ENCODE measurements around the gene MAPK8IP2. TPM values are rescaled to one million over a fixed set of nuclear protein-coding genes. Genes with fewer than 3 reads are reported as not detected.

The MAPK8IP2 gene
- total RNA-seq, 1 donor from 2014 or later, result not detected

DNA sequence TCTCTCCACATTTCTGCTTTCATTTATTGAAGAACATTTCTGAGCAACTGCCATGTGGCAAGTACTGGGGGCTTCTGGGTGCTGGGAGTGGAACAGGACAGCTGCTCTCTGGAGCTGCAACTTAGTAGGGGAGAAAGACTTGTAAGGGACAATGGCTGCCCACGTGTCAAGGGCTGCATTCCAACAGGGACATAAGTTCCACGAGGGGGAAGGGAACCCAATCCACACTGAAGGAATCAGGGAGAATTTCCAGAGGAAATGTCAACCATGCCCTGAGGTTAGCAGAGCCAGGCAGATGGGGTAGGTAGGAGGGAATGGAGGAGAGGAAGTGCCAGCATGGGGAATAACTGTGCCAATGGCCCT is 1.7 kb downstream of the MAPK8IP2 start:
- Histone ChIP-seq H3K4me3 (no peak overlapping the region), H3K27me3 (peaks cover 16% of the 10 kb centered on the region), H3K36me3 (no peaks in the 10 kb centered on the region), H3K4me1 (peaks cover 4 to 6% of the 10 kb centered on the region in 2 donors), H3K9me3 (no peaks in the 10 kb centered on the region), H3K27ac (no peak overlapping the region)
- DNase-seq (ENCODE audit: low spot score in 2 of 2), result no peak
- TF ChIP-seq, protein P1, sequence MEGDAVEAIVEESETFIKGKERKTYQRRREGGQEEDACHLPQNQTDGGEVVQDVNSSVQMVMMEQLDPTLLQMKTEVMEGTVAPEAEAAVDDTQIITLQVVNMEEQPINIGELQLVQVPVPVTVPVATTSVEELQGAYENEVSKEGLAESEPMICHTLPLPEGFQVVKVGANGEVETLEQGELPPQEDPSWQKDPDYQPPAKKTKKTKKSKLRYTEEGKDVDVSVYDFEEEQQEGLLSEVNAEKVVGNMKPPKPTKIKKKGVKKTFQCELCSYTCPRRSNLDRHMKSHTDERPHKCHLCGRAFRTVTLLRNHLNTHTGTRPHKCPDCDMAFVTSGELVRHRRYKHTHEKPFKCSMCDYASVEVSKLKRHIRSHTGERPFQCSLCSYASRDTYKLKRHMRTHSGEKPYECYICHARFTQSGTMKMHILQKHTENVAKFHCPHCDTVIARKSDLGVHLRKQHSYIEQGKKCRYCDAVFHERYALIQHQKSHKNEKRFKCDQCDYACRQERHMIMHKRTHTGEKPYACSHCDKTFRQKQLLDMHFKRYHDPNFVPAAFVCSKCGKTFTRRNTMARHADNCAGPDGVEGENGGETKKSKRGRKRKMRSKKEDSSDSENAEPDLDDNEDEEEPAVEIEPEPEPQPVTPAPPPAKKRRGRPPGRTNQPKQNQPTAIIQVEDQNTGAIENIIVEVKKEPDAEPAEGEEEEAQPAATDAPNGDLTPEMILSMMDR (IDR thresholded peaks at IDR 0.05), result no peak
- intact Hi-C loops (cut with DNase I), result no loop called here

DNA sequence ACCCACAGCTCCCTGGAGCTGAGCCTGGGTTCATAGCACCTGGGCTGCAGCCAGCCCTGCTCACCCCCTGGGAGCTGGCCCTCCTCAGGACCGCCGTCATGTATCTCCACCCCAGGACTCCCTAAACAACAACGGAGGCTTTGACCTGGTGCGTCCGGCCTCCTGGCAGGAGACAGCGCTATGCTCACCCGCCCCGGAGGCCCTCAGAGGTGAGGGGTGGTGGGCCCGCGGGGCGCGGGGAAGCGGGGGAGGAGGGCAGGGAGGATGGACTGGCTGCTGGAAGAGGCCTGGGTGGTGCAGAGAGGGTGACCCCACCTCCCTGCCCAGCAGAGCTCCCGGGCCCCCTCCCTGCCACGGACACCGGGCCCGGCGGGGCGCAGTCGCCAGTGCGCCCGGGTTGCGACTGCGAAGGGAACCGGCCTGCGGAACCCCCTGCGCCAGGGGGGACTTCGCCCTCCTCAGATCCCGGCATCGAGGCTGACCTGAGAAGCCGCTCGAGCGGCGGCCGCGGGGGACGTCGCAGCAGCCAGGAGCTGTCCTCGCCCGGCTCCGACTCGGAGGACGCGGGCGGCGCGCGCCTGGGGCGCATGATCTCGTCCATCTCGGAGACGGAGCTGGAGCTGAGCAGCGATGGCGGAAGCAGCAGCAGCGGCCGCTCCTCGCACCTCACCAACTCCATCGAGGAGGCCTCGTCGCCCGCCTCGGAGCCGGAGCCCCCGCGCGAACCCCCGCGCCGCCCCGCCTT is 3.1 kb downstream of the MAPK8IP2 start:
- H3K36me3 ChIP-seq, result no peaks in the 10 kb centered on the region
- intact Hi-C loops (cut with DNase I), result no loop called here
- H3K27ac ChIP-seq, result no peak overlapping the region
- H3K4me3 ChIP-seq, result no peak overlapping the region
- H3K9me3 ChIP-seq, result no peaks in the 10 kb centered on the region
- H3K27me3 ChIP-seq, result peaks cover 16% of the 10 kb centered on the region
- DNase-seq (ENCODE audit: low spot score in 2 of 2), result no peak
- TF ChIP-seq, protein P1 (IDR thresholded peaks at IDR 0.05), result no peak
- peaks cover 4 to 6% of the 10 kb centered on the region in 2 donors for H3K4me1 ChIP-seq

DNA sequence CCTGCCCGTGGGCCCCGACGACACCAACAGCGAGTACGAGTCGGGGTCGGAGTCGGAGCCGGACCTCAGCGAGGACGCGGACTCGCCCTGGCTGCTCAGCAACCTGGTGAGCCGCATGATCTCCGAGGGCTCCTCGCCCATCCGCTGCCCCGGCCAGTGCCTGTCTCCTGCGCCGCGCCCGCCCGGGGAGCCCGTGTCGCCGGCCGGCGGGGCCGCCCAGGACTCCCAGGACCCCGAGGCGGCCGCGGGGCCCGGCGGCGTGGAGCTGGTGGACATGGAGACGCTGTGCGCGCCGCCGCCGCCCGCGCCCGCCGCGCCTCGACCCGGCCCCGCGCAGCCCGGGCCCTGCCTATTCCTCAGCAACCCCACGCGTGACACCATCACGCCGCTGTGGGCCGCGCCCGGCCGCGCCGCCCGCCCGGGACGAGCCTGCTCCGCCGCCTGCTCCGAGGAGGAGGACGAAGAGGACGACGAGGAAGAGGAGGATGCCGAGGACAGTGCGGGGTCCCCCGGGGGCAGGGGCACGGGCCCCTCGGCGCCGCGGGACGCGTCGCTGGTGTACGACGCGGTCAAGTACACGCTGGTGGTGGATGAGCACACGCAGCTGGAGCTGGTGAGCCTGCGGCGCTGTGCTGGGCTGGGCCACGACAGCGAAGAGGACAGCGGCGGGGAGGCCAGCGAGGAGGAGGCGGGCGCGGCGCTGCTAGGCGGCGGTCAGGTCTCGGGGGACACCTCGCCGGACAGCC is 3.8 kb downstream of the MAPK8IP2 start:
- DNase-seq (ENCODE audit: low spot score in 2 of 2), result no peak
- intact Hi-C loops (cut with DNase I), result no loop called here
- no peaks in the 10 kb centered on the region for H3K36me3 ChIP-seq
- H3K4me1 ChIP-seq, result peaks cover 4 to 6% of the 10 kb centered on the region in 2 donors
- H3K27me3 ChIP-seq, result peaks cover 16% of the 10 kb centered on the region
- no peak overlapping the region for H3K27ac ChIP-seq
- H3K4me3 ChIP-seq, result no peak overlapping the region
- TF ChIP-seq, protein P1 (IDR thresholded peaks at IDR 0.05), result no peak
- H3K9me3 ChIP-seq, result no peaks in the 10 kb centered on the region

DNA sequence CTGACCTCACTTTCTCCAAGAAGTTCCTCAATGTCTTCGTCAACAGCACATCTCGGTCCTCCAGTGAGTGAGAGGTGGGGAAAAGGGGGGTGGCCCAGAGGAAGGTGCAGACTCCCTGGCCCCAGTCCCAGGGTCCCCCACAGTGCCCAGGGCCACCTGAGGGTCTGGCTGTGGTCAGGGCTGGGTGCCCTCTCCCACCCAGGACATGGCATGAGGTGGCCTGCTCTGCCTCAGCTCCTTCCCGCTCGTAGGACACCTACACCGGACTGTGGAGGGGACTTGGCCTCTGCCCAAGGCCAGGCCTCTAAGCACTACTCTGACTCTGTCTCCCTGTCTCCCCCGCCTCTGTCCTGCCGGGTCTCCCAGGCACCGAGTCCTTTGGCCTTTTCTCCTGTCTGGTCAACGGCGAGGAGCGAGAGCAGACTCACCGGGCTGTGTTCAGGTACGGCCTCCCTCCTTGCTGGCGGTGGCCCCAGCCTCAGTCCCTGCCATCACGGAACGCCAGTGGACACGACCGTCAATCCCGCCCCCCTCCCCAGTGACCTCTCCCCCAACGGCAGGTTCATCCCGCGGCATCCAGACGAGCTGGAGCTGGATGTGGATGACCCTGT is 4.5 kb downstream of the MAPK8IP2 start:
- H3K9me3 ChIP-seq, result no peaks in the 10 kb centered on the region
- peaks cover 16% of the 10 kb centered on the region for H3K27me3 ChIP-seq
- no peak overlapping the region for H3K4me3 ChIP-seq
- intact Hi-C loops (cut with DNase I), result no loop called here
- no peak overlapping the region for H3K27ac ChIP-seq
- DNase-seq (ENCODE audit: low spot score in 2 of 2), result no peak
- peaks cover 4 to 6% of the 10 kb centered on the region in 2 donors for H3K4me1 ChIP-seq
- TF ChIP-seq, protein P1 (IDR thresholded peaks at IDR 0.05), result no peak
- H3K36me3 ChIP-seq, result no peaks in the 10 kb centered on the region

DNA sequence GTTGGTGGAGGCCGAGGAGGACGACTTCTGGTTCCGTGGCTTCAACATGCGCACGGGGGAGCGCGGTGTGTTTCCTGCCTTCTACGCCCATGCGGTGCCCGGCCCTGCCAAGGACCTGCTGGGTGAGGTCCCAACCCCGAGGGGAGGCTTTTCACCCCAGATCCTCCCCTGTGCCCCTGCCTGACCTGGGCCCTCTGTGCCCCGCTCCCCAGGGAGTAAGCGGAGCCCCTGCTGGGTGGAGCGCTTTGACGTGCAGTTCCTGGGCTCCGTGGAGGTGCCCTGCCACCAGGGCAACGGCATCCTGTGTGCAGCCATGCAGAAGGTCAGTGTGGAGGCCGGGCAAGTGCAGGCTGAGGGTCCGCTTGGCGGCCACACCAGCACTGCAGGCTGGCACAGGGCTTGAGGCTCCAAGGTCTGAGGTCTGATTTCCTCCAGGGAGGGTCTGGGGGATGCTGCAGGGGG is 5.1 kb downstream of the MAPK8IP2 start:
- Histone ChIP-seq H3K27me3 (peaks cover 16% of the 10 kb centered on the region), H3K36me3 (no peaks in the 10 kb centered on the region), H3K4me3 (no peak overlapping the region), H3K9me3 (no peaks in the 10 kb centered on the region), H3K27ac (no peak overlapping the region), H3K4me1 (peaks cover 3 to 4% of the 10 kb centered on the region in 2 donors)
- TF ChIP-seq, protein P1 (IDR thresholded peaks at IDR 0.05), result no peak
- DNase-seq (ENCODE audit: low spot score in 2 of 2), result no peak
- intact Hi-C loops (cut with DNase I), result no loop called here

Measured in ascending aorta (tissue), 2 donors.